ENCODE measurements around the gene ANP32D. TPM values are rescaled to one million over a fixed set of nuclear protein-coding genes. Genes with fewer than 3 reads are reported as not detected.
"Not testable (repeated sequence)": the region's sequence is repeated elsewhere in the genome, so short reads cannot be mapped to it uniquely, and the experiment has no call there.

Gene ANP32D
- polyA plus RNA-seq, 3 donors, result not detected

DNA sequence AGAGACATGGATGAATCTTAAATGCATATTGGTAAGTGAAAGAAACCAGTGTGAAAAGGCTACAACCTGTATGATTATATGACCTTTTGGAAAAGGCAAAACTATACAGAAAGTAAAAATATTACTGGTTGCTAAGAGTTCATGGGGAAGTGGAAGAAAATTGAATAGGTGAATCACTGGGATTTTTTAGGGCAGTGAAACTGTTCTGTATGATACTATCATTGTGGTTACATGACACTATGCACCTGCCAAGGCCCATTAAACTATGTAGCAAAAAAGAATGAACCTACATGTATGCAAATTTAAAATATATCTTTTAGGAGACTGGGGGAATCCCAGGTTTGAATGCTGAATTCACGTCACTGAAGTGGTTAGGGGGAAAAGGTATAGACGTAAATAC, 40.5 kb downstream of the ANP32D start:
- 80% methylated on average over 2 of the region's 2 CpGs for WGBS (ENCODE audit: insufficient coverage)
- Mint-ChIP-seq H3K27ac (no peak overlapping the region), H3K36me3 (no peaks in the 10 kb centered on the region), H3K27me3 (ENCODE audit: low read depth in 3 of 3) (peaks cover 2 to 7% (median 4%) of the 10 kb centered on the region in 3 donors), H3K4me3 (no peak overlapping the region), H3K4me1 (no peaks in the 10 kb centered on the region), H3K9me3 (peaks cover 0 to 10% (median 6%) of the 10 kb centered on the region in 7 donors)
- no peaks in the 10 kb centered on the region for H3K9me3 ChIP-seq (replicated peaks in 1 of 2; ENCODE audit: control insufficient read depth in 1 of 2, insufficient read depth in 1 of 2, low read length in 2 of 2)
- H2AFZ ChIP-seq (ENCODE audit: insufficient read depth, low read depth, low read length, poor library complexity, severe bottlenecking), result no peak overlapping the region
- TF ChIP-seq CTCF (IDR thresholded peaks at IDR 0.05), result no peak
- no peaks in the 10 kb centered on the region for H4K20me1 ChIP-seq (ENCODE audit: insufficient read depth, low read length)
- no peaks in the 10 kb centered on the region for H3K36me3 ChIP-seq (replicated peaks in 1 of 2; ENCODE audit: control insufficient read depth in 1 of 2, insufficient read depth in 2 of 2, low read length in 2 of 2)
- intact Hi-C loops (cut with micrococcal nuclease), result no loop called here
- H3K27ac ChIP-seq (ENCODE audit: low read depth in 1 of 2, low read length in 2 of 2), result no peak overlapping the region
- H3K9ac ChIP-seq (ENCODE audit: insufficient read depth, low read length, poor library complexity, severe bottlenecking), result no peak overlapping the region
- no peak for DNase-seq
- H3K4me1 ChIP-seq (ENCODE audit: control insufficient read depth in 1 of 2, insufficient read depth in 2 of 2, low read length in 2 of 2), result no peaks in the 10 kb centered on the region
- peaks cover 0 to 2% of the 10 kb centered on the region in 2 donors for H3K27me3 ChIP-seq (ENCODE audit: control insufficient read depth in 2 of 2, insufficient read depth in 2 of 2, low read length in 2 of 2)
- H3K4me2 ChIP-seq (replicated peaks; ENCODE audit: extremely low read depth, low read length, poor library complexity, severe bottlenecking), result no peak overlapping the region
- H3K4me3 ChIP-seq (replicated peaks in 1 of 3; ENCODE audit: low read depth in 2 of 3, low read length in 3 of 3), result no peak overlapping the region
- H3K79me2 ChIP-seq (ENCODE audit: insufficient read depth, low read length), result no peaks in the 10 kb centered on the region

- H2AFZ ChIP-seq (ENCODE audit: insufficient read depth, low read depth, low read length, poor library complexity, severe bottlenecking), result no peak overlapping the region
- Mint-ChIP-seq H3K27me3 (ENCODE audit: low read depth in 3 of 3) (peaks cover 0 to 6% (median 3%) of the 10 kb centered on the region in 3 donors), H3K9me3 (peaks cover 0 to 12% (median 3%) of the 10 kb centered on the region in 7 donors), H3K36me3 (no peaks in the 10 kb centered on the region), H3K4me3 (no peak overlapping the region), H3K4me1 (no peaks in the 10 kb centered on the region), H3K27ac (no peak overlapping the region)
- H3K4me3 ChIP-seq (replicated peaks in 1 of 3; ENCODE audit: low read depth in 2 of 3, low read length in 3 of 3), result no peak overlapping the region
- intact Hi-C loops (cut with micrococcal nuclease), result no loop called here
- H3K79me2 ChIP-seq (ENCODE audit: insufficient read depth, low read length), result no peaks in the 10 kb centered on the region
- WGBS (ENCODE audit: insufficient coverage), result no CpG with 5 or more reads among the region's 1 CpG
- no peaks in the 10 kb centered on the region for H3K4me1 ChIP-seq (ENCODE audit: control insufficient read depth in 1 of 2, insufficient read depth in 2 of 2, low read length in 2 of 2)
- DNase-seq, result no peak
- no peaks in the 10 kb centered on the region for H3K9me3 ChIP-seq (replicated peaks in 1 of 2; ENCODE audit: control insufficient read depth in 1 of 2, insufficient read depth in 1 of 2, low read length in 2 of 2)
- no peaks in the 10 kb centered on the region for H3K36me3 ChIP-seq (replicated peaks in 1 of 2; ENCODE audit: control insufficient read depth in 1 of 2, insufficient read depth in 2 of 2, low read length in 2 of 2)
- no peaks in the 10 kb centered on the region for H4K20me1 ChIP-seq (ENCODE audit: insufficient read depth, low read length)
- peaks cover 0 to 2% of the 10 kb centered on the region in 2 donors for H3K27me3 ChIP-seq (ENCODE audit: control insufficient read depth in 2 of 2, insufficient read depth in 2 of 2, low read length in 2 of 2)
- H3K9ac ChIP-seq (ENCODE audit: insufficient read depth, low read length, poor library complexity, severe bottlenecking), result no peak overlapping the region
- H3K4me2 ChIP-seq (replicated peaks; ENCODE audit: extremely low read depth, low read length, poor library complexity, severe bottlenecking), result no peak overlapping the region
- no peak overlapping the region for H3K27ac ChIP-seq (ENCODE audit: low read depth in 1 of 2, low read length in 2 of 2)
- TF ChIP-seq CTCF (IDR thresholded peaks at IDR 0.05), result no peak
Measured at GRCh38 chr12:48514728-48515127, 42.4 kb downstream of the ANP32D start.

DNA sequence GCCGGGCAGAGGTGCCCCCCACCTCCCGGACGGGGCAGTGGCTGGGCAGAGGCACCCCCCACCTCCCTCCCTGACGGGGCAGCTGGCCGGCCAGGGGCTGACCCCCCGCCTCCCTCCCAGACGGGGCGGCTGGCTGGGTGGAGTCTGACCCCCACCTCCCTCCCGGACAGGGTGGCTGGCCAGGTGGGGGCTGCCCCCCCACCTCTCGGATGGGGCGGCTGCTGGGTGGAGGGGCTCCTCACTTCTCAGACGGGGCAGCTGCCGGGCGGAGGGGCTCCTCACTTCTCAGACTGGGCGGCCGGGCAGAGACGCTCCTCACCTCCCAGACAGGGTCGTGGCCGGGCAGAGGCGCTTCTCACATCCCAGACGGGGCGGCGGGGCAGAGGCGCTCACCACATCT, 48.0 kb downstream of the ANP32D start:
- H3K4me1 ChIP-seq (ENCODE audit: control insufficient read depth in 1 of 2, insufficient read depth in 2 of 2, low read length in 2 of 2); H3K27me3 ChIP-seq (ENCODE audit: control insufficient read depth in 2 of 2, insufficient read depth in 2 of 2, low read length in 2 of 2); intact Hi-C loops (cut with micrococcal nuclease); H3K9ac ChIP-seq (ENCODE audit: insufficient read depth, low read length, poor library complexity, severe bottlenecking); H3K4me3 ChIP-seq (replicated peaks in 1 of 3; ENCODE audit: low read depth in 2 of 3, low read length in 3 of 3); H3K9me3 ChIP-seq (replicated peaks in 1 of 2; ENCODE audit: control insufficient read depth in 1 of 2, insufficient read depth in 1 of 2, low read length in 2 of 2); H3K79me2 ChIP-seq (ENCODE audit: insufficient read depth, low read length); H3K36me3 Mint-ChIP-seq; H3K27ac ChIP-seq (ENCODE audit: low read depth in 1 of 2, low read length in 2 of 2); H4K20me1 ChIP-seq (ENCODE audit: insufficient read depth, low read length); H2AFZ ChIP-seq (ENCODE audit: insufficient read depth, low read depth, low read length, poor library complexity, severe bottlenecking); H3K4me3 Mint-ChIP-seq; H3K27ac Mint-ChIP-seq; H3K4me2 ChIP-seq (replicated peaks; ENCODE audit: extremely low read depth, low read length, poor library complexity, severe bottlenecking); H3K36me3 ChIP-seq (replicated peaks in 1 of 2; ENCODE audit: control insufficient read depth in 1 of 2, insufficient read depth in 2 of 2, low read length in 2 of 2); H3K4me1 Mint-ChIP-seq; H3K27me3 Mint-ChIP-seq (ENCODE audit: low read depth in 3 of 3); DNase-seq: not testable (repeated sequence)
- 91% methylated on average over 12 of the region's 24 CpGs for WGBS (ENCODE audit: insufficient coverage)
- H3K9me3 Mint-ChIP-seq, result peaks cover 0 to 13% (median 0%) of the 10 kb centered on the region in 7 donors
